Loucy (cell line): ENCODE data around the gene CABP7.

Experiments used
- H2AFZ ChIP-seq: fragments of 200-600 bp; sonication (generic); 2 replicates; pipeline ENCODE4 v1.6.0; 2016; ENCODE audit warnings: antibody characterized with exemption, mild to moderate bottlenecking, low read length, moderate library complexity
- H3F3A ChIP-seq: fragments of 200-600 bp; 2 replicates; pipeline ENCODE4 v1.6.0; 2016; ENCODE audit warnings: antibody characterized with exemption, low read depth, mild to moderate bottlenecking
- H3K27me3 ChIP-seq: fragments of 200-600 bp; sonication (generic); 2 replicates; pipeline ENCODE4 v1.6.1; 2014; ENCODE audit warnings: low read length, mild to moderate bottlenecking; ENCODE audit not compliant: insufficient read depth, poor library complexity, severe bottlenecking
- H3K36me3 ChIP-seq: fragments of 200-600 bp; sonication (generic); 2 replicates; pipeline ENCODE4 v1.6.1; 2016; ENCODE audit warnings: low read length; ENCODE audit not compliant: insufficient read depth
- H3K4me1 ChIP-seq: fragments of 200-600 bp; sonication (generic); 2 replicates; pipeline ENCODE4 v1.5.1; 2014; ENCODE audit warnings: low read length, mild to moderate bottlenecking; ENCODE audit not compliant: insufficient read depth, poor library complexity, severe bottlenecking
- H3K4me2 ChIP-seq: fragments of 200-600 bp; sonication (generic); 2 replicates; pipeline ENCODE4 v1.6.0; 2014; ENCODE audit warnings: antibody characterized with exemption, low read length, low read depth, mild to moderate bottlenecking; ENCODE audit not compliant: poor library complexity, severe bottlenecking
- H3K4me3 ChIP-seq: fragments of 200-600 bp; sonication (generic); 2 replicates; pipeline ENCODE4 v1.5.1; 2014; ENCODE audit warnings: low read length, mild to moderate bottlenecking, mixed read lengths; ENCODE audit not compliant: poor library complexity, severe bottlenecking
- H3K79me2 ChIP-seq: fragments of 200-600 bp; sonication (generic); 2 replicates; pipeline ENCODE4 v1.6.1; 2014; ENCODE audit warnings: low read length; ENCODE audit not compliant: insufficient read depth
- H3K9ac ChIP-seq: fragments of 200-600 bp; sonication (generic); 2 replicates; pipeline ENCODE4 v1.6.0; 2014; ENCODE audit warnings: mild to moderate bottlenecking, low read depth, low read length, moderate library complexity; ENCODE audit not compliant: poor library complexity, severe bottlenecking
- H3K9me2 ChIP-seq: fragments of 200-600 bp; sonication (generic); replicated peaks from 2 replicates; pipeline ENCODE4 v1.6.1; 2016; ENCODE audit warnings: low read depth, low read length, mixed read lengths
- H3K9me3 ChIP-seq: fragments of 200-600 bp; sonication (generic); 2 replicates; pipeline ENCODE4 v1.6.1; 2014; ENCODE audit warnings: mild to moderate bottlenecking, antibody characterized with exemption, low read length, low read depth; ENCODE audit not compliant: insufficient read depth
- H4K20me1 ChIP-seq: fragments of 200-600 bp; sonication (generic); 2 replicates; pipeline ENCODE4 v1.6.0; 2014; ENCODE audit warnings: antibody characterized with exemption, low read length, mild to moderate bottlenecking; ENCODE audit not compliant: insufficient read depth, poor library complexity, severe bottlenecking
- EZH2phosphoT487 ChIP-seq: fragments of 200-600 bp; IDR thresholded peaks from 2 replicates; pipeline ENCODE4 v1.6.1; 2018; ENCODE audit warnings: antibody characterized with exemption, mild to moderate bottlenecking, moderate library complexity, borderline replicate concordance
- TF ChIP-seq, protein P1 (sequence below): fragments of 200-600 bp; sonication (generic); conservative IDR thresholded peaks from 2 replicates; pipeline ENCODE4 v1.5.1; 2014; ENCODE audit warnings: mild to moderate bottlenecking, antibody characterized with exemption, low read length

CABP7 gene

DNA sequence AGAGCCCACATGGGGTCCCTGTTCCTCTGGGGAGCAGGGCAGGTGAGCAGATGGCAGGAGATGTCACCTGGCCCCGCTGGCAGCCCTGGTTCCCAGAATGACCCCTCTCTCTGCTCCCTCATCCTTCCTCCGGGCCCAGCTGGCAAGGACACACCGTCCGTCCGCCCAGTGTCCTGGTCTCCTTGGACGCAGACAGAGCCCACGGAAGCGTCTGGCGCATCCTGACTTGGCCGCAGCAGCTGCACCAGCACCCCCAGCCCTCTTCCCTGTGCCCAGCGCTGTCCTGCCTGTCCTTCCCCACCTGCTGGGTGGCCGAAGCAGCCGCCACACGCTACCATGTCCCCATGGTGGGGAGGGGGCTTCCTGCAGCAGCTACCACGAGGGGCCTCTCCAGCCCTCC lies 9.6 kb upstream of the CABP7 start:
- no peaks in the 10 kb centered on the region for H4K20me1 ChIP-seq
- no peaks in the 10 kb centered on the region for H3K9me2 ChIP-seq
- H3K9ac ChIP-seq = no peak overlapping the region
- H3K4me1 ChIP-seq = no peaks in the 10 kb centered on the region
- H3K27me3 ChIP-seq = no peaks in the 10 kb centered on the region
- H3K4me3 ChIP-seq = no peak overlapping the region
- no peaks in the 10 kb centered on the region for H3F3A ChIP-seq
- H3K36me3 ChIP-seq = no peaks in the 10 kb centered on the region
- TF ChIP-seq, protein P1, sequence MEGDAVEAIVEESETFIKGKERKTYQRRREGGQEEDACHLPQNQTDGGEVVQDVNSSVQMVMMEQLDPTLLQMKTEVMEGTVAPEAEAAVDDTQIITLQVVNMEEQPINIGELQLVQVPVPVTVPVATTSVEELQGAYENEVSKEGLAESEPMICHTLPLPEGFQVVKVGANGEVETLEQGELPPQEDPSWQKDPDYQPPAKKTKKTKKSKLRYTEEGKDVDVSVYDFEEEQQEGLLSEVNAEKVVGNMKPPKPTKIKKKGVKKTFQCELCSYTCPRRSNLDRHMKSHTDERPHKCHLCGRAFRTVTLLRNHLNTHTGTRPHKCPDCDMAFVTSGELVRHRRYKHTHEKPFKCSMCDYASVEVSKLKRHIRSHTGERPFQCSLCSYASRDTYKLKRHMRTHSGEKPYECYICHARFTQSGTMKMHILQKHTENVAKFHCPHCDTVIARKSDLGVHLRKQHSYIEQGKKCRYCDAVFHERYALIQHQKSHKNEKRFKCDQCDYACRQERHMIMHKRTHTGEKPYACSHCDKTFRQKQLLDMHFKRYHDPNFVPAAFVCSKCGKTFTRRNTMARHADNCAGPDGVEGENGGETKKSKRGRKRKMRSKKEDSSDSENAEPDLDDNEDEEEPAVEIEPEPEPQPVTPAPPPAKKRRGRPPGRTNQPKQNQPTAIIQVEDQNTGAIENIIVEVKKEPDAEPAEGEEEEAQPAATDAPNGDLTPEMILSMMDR = no peak
- no peak for TF ChIP-seq EZH2phosphoT487
- no peaks in the 10 kb centered on the region for H3K9me3 ChIP-seq
- no peak overlapping the region for H2AFZ ChIP-seq
- H3K4me2 ChIP-seq = no peak overlapping the region
- H3K79me2 ChIP-seq = no peaks in the 10 kb centered on the region

DNA sequence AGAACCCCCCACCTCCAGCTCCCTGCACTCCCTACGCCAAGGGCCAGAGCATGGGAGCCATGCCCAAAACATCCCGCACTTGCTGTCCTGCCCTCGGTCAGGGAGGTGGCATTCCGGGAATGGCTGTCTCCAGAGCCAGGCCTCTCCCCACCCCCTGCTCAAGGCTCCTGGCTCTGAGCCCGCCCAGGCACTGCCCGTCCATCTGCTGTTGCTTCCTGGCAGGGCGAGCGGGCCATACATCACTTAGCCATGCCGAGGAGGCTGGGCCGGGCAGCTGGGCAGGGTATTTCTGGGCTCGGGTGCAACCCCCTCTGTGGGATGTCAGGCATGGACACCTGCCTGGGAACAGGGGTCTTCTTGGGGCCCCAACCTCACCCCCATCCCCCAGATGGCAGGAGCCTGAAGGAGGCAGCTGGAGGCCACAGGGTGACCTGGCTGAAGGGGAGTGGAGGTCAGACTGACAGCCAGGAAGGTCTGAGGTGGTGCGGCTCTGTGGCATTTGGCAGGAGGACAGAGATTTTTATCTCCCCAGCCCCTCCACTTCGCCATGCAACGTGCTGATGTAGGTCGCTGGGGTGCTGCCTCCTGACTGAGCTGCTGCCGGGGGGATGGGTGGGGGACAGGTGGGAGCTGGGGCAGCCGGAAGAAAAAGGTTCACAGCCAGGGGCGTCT lies 8.7 kb upstream of the CABP7 start:
- H3K4me1 ChIP-seq = no peaks in the 10 kb centered on the region
- H3K79me2 ChIP-seq = no peaks in the 10 kb centered on the region
- no peak overlapping the region for H2AFZ ChIP-seq
- no peaks in the 10 kb centered on the region for H3F3A ChIP-seq
- no peaks in the 10 kb centered on the region for H3K9me2 ChIP-seq
- H3K36me3 ChIP-seq = no peaks in the 10 kb centered on the region
- no peaks in the 10 kb centered on the region for H4K20me1 ChIP-seq
- no peak overlapping the region for H3K9ac ChIP-seq
- H3K9me3 ChIP-seq = no peaks in the 10 kb centered on the region
- no peak overlapping the region for H3K4me2 ChIP-seq
- no peaks in the 10 kb centered on the region for H3K27me3 ChIP-seq
- H3K4me3 ChIP-seq = no peak overlapping the region
- TF ChIP-seq, protein P1 = no peak
- TF ChIP-seq EZH2phosphoT487 = no peak

DNA sequence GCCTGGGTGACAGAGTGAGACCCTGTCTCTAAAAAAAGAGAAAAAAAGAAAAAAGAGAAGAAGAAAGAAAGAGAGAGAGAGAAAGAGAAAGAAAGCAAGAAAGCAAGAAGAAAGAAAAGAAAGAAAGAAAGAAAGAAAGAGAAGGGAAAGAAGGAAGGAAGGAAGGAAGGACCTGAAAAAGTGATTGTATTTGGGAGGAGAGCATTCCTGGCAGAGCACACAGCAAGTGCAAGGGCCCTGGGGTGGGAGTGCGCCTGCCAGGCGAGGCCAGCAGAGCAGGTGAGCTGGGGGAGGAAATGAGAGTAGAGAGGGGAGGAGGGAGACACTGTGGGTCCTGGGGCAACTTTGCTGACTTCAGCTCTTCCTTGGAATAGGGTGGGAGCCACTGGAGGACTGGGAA lies 7.7 kb upstream of the CABP7 start:
- Histone ChIP-seq H3K9ac (no peak overlapping the region), H2AFZ (no peak overlapping the region), H3K9me2 (no peaks in the 10 kb centered on the region), H3K4me2 (no peak overlapping the region), H3K79me2 (no peaks in the 10 kb centered on the region), H3K27me3 (no peaks in the 10 kb centered on the region), H3F3A (no peaks in the 10 kb centered on the region), H3K4me3 (no peak overlapping the region), H3K4me1 (no peaks in the 10 kb centered on the region), H3K9me3 (no peaks in the 10 kb centered on the region), H3K36me3 (no peaks in the 10 kb centered on the region), H4K20me1 (no peaks in the 10 kb centered on the region)
- TF ChIP-seq EZH2phosphoT487 = no peak
- TF ChIP-seq, protein P1 = no peak
